GM19240 (cell line): ENCODE results near the gene RCOR1.

Experiments used
- DNase-seq: peaks from one replicate; pipeline ENCODE4 v3.0.0; 2011; ENCODE audit warnings: low spot score; ENCODE audit not compliant: insufficient read length

Gene RCOR1

GRCh38 chr14:102774391-102775153 lies 182.1 kb downstream of the RCOR1 start:
- peak; percentile 76 for DNase-seq

GRCh38 chr14:102775855-102776760 lies 183.7 kb downstream of the RCOR1 start:
- no peak for DNase-seq

- peak; percentile 92 for DNase-seq
Measured at GRCh38 chr14:102776761-102777710, 184.6 kb downstream of the RCOR1 start, which contains the start of gene TRAF3. TSS of gene TRAF3 (plus strand) at chr14:102777449. CDS start at chr14:102870202, 92,753 bp downstream.

GRCh38 chr14:102777711-102778337 lies 185.4 kb downstream of the RCOR1 start:
- no peak for DNase-seq

- DNase-seq = no peak
Measured at GRCh38 chr14:102778338-102779083, 186.1 kb downstream of the RCOR1 start.

GRCh38 chr14:102779084-102779462 lies 186.6 kb downstream of the RCOR1 start:
- no peak for DNase-seq

- no peak for DNase-seq
Measured at GRCh38 chr14:102779574-102780315, 187.3 kb downstream of the RCOR1 start.
